ENCODE results near the gene CDC5L.

- TF ChIP-seq ZNF17 (CRISPR knock-in tag; IDR thresholded peaks at IDR 0.05): no peak
- TF ChIP-seq MTA1 (CRISPR knock-in tag; IDR thresholded peaks at IDR 0.05; ENCODE audit: borderline replicate concordance): no peak
- no peak for TF ChIP-seq CTCF (CRISPR knock-in tag; IDR thresholded peaks at IDR 0.05)
- no peak for TF ChIP-seq MED8 (CRISPR knock-in tag; IDR thresholded peaks at IDR 0.05; ENCODE audit: insufficient replicate concordance)
These were observed 66.7 kb downstream of the CDC5L start for GRCh38 chr6:44454198-44454597.
